Activated CD8-positive, alpha-beta T cell treated with anti-CD3 and anti-CD28 coated beads, Interleukin-2, amount 10 ng/mL, durations not matched to agents 7 days and 5 days (primary cell): ENCODE results near the gene PDE4D. TPM values are rescaled to one million over a fixed set of nuclear protein-coding genes. Genes with fewer than 3 reads are reported as not detected.

Experiments used
- ATAC-seq: fragments of 150-1000 bp; cut with Tn5 transposase; one replicate; pipeline ENCODE4 v1.10.0; 2021; ENCODE audit warnings: moderate library complexity
- CTCF ChIA-PET: fragments of 350-600 bp; sonication (Branson Sonifier 250); formaldehyde crosslinking; loops from one replicate; lab custom pipeline; 2021; ENCODE audit warnings: antibody characterized with exemption; lab: Charles Lee
- POLR2A ChIA-PET: fragments of 350-600 bp; sonication (Branson Sonifier 250); formaldehyde crosslinking; loops from one replicate; lab custom pipeline; 2021; ENCODE audit warnings: antibody characterized with exemption; lab: Charles Lee
- DNase-seq: peaks from one replicate; pipeline ENCODE4 v3.0.0-alpha.2; 2020
- H3K27ac Mint-ChIP-seq: one replicate; pipeline ENCODE4 v1.8.0; 2021; ENCODE audit warnings: mild to moderate bottlenecking, mixed read lengths
- H3K27me3 Mint-ChIP-seq: one replicate; pipeline ENCODE4 v1.8.0; 2021; ENCODE audit warnings: low read depth, mixed read lengths
- H3K36me3 Mint-ChIP-seq: one replicate; pipeline ENCODE4 v1.8.0; 2021; ENCODE audit warnings: low read depth, mixed read lengths
- H3K4me1 Mint-ChIP-seq: one replicate; pipeline ENCODE4 v1.8.0; 2021; ENCODE audit warnings: low read depth, mixed read lengths
- H3K4me3 Mint-ChIP-seq: one replicate; pipeline ENCODE4 v1.8.0; 2021; ENCODE audit warnings: mild to moderate bottlenecking, mixed read lengths
- H3K9me3 Mint-ChIP-seq: one replicate; pipeline ENCODE4 v1.8.0; 2022; ENCODE audit warnings: mixed read lengths; ENCODE audit not compliant: insufficient read depth
- total RNA-seq, 2 experiments: library from RNA; stranded (reverse); gene quantifications; one replicate each; pipeline ENCODE4 v1.2.3, GENCODE V29; 2021

PDE4D gene
- total RNA-seq, 2 experiments from 2014 or later, result 65.4 to 70.7 TPM

GRCh38 chr5:59361454-59361853 is 532.1 kb downstream of the PDE4D start:
- Mint-ChIP-seq H3K4me3 (no peak overlapping the region), H3K36me3 (no peaks in the 10 kb centered on the region), H3K4me1 (no peaks in the 10 kb centered on the region), H3K27ac (no peak overlapping the region), H3K9me3 (no peaks in the 10 kb centered on the region), H3K27me3 (peaks cover 24% of the 10 kb centered on the region)
- no peak for DNase-seq
- no peak for ATAC-seq
- CTCF ChIA-PET, result interaction anchor here (0.9 to 2.0 kb wide), 2 partner anchors 10 to 173 kb away, joined by 4 to 7 read pairs; no protein-coding TSS in a partner anchor
- POLR2A ChIA-PET, result no interaction called here

DNA sequence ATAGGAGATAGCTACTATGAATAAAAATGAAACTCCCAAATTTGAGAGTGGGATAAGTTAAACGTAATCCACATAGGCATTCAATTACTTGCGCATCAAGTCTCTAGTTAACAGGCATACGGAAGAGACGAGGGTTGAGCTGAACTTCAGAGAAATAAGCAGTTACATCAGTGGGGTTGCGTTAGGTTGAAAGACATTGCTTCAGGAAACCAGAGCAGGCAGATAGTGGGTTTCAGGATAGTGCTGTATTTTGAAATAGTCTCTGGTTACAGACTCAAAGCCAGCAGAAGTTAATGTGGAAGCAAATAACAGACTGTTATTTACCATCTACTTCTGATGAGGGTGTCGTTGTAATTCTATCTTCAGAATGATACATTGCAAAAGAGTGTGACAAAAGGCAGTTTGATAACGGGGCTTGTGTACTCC is 533.4 kb downstream of the PDE4D start:
- Mint-ChIP-seq H3K9me3 (no peaks in the 10 kb centered on the region), H3K4me3 (no peak overlapping the region), H3K27me3 (peaks cover 23% of the 10 kb centered on the region), H3K27ac (no peak overlapping the region), H3K36me3 (no peaks in the 10 kb centered on the region), H3K4me1 (no peaks in the 10 kb centered on the region)
- DNase-seq, result no peak
- ChIA-PET CTCF (interaction anchor here (2.0 kb wide), 1 partner anchor 171 kb away, joined by 7 read pairs; no protein-coding TSS in a partner anchor), POLR2A (no interaction called here)
- no peak for ATAC-seq

DNA sequence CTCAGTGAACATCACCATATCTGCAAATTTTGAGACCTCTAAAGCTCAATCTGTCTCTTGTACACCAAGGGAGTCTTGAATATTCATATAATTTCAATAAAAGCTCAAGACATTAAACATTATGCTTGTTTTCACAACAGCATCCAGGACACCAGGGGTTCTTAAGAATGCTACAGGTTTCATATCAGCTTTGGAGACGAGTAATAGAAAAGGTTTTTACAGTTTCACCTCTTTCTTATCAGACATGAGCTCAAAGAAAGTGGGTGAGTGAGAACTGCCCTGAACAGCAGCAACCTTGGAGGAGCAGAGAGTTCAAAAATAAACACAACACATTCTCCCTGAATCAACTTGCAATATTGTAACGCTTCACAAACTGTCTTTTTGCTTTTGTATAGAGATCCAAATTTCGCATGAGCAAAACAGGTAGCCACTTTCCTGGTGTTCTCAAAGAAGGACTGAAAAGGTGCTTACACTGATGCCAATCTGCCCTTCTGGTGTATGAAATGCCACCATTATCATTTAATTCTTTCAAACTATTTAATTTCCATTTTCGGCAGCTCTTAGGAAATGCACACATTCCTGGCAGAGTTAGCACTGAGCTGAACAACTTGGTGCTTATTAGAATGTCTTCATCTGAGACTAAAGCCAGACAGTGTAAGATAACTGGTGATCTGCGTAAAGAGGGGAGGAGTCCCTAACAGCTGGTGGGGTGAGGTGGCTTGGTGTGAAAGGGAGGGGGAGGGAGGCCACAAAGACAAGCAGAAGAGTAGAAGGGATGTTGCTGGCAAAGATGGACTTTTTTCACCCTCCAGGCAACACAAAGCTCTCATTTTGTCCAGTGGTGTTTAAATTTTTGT is 535.3 kb downstream of the PDE4D start:
- no peak overlapping the region for H3K4me3 Mint-ChIP-seq
- H3K36me3 Mint-ChIP-seq, result no peaks in the 10 kb centered on the region
- ChIA-PET CTCF (interaction anchor here (1.4 to 1.8 kb wide), 3 partner anchors 9 to 467 kb away, joined by 3 to 9 read pairs (median 7); no protein-coding TSS in a partner anchor), POLR2A (no interaction called here)
- ATAC-seq (no peak), DNase-seq (no peak)
- no peaks in the 10 kb centered on the region for H3K4me1 Mint-ChIP-seq
- no peaks in the 10 kb centered on the region for H3K9me3 Mint-ChIP-seq
- peaks cover 19% of the 10 kb centered on the region for H3K27me3 Mint-ChIP-seq
- no peak overlapping the region for H3K27ac Mint-ChIP-seq

DNA sequence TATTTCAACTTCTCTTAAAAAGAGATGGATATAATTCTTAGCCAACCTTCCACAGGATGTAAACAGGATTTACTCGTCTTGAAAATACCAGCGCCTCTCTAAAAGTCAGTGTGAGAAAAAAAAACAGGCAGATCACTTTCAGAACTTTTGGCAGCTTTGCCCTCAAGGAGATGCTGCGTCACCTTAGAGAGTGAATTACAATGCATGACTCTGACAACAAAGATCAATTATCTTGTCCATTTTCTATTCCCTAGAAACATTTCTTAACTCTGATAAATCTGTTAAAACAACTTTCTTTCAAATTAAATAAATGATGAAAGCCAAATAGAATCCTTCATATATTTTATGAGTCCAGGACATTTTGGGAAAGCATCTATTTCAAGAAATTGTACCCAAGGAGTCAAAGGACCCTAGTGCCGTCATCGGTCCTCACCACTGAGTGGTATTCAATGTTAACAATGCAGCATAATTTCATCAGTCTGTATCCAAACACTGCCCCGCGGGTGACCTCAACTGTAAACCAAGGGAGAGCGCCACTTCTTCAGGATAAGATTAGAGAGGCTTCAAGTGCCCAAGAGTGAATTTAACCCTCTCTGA is 536.0 kb downstream of the PDE4D start:
- Mint-ChIP-seq H3K36me3 (no peaks in the 10 kb centered on the region), H3K27ac (no peak overlapping the region), H3K4me3 (no peak overlapping the region), H3K9me3 (no peaks in the 10 kb centered on the region), H3K27me3 (peaks cover 24% of the 10 kb centered on the region), H3K4me1 (no peaks in the 10 kb centered on the region)
- ATAC-seq, result no peak
- no peak for DNase-seq
- CTCF ChIA-PET, result interaction anchor here (1.4 to 1.8 kb wide), 3 partner anchors 10 to 466 kb away, joined by 3 to 9 read pairs (median 7); no protein-coding TSS in a partner anchor
- POLR2A ChIA-PET, result no interaction called here

- H3K4me1 Mint-ChIP-seq, result no peaks in the 10 kb centered on the region
- H3K4me3 Mint-ChIP-seq, result no peak overlapping the region
- peaks cover 24% of the 10 kb centered on the region for H3K27me3 Mint-ChIP-seq
- no peak for DNase-seq
- CTCF ChIA-PET, result interaction anchor here (0.8 to 1.8 kb wide), 2 partner anchors 168 to 173 kb away, joined by 3 to 7 read pairs; no protein-coding TSS in a partner anchor
- no peak overlapping the region for H3K27ac Mint-ChIP-seq
- H3K9me3 Mint-ChIP-seq, result no peaks in the 10 kb centered on the region
- POLR2A ChIA-PET, result no interaction called here
- no peak for ATAC-seq
- no peaks in the 10 kb centered on the region for H3K36me3 Mint-ChIP-seq
Measured at GRCh38 chr5:59356813-59357380, 536.6 kb downstream of the PDE4D start.

DNA sequence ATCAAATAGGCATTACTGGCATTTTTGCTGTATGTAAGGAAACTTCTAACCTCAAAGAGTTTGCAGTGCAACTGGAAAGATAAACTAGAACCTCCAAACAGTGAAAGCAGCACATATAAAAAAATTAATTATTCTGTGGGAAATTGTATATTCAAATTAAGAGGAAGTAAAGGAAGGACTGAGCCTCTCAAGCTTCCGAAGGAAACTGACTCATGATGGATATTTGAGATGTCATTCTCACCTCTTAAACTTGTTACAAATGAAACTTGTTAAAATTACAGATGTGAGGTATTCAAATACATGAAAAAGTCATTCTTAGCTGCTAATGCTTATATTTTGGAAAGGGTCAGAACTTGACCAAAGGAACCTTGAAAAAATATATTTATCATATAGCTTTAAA is 538.7 kb downstream of the PDE4D start:
- no peak overlapping the region for H3K27ac Mint-ChIP-seq
- no peaks in the 10 kb centered on the region for H3K36me3 Mint-ChIP-seq
- ChIA-PET POLR2A (no interaction called here), CTCF (interaction anchor here (1.6 to 2.1 kb wide), 2 partner anchors 13 to 167 kb away, joined by 6 to 8 read pairs; no protein-coding TSS in a partner anchor)
- H3K4me1 Mint-ChIP-seq, result no peaks in the 10 kb centered on the region
- ATAC-seq (no peak), DNase-seq (no peak)
- no peak overlapping the region for H3K4me3 Mint-ChIP-seq
- H3K27me3 Mint-ChIP-seq, result peaks cover 24% of the 10 kb centered on the region
- H3K9me3 Mint-ChIP-seq, result no peaks in the 10 kb centered on the region

DNA sequence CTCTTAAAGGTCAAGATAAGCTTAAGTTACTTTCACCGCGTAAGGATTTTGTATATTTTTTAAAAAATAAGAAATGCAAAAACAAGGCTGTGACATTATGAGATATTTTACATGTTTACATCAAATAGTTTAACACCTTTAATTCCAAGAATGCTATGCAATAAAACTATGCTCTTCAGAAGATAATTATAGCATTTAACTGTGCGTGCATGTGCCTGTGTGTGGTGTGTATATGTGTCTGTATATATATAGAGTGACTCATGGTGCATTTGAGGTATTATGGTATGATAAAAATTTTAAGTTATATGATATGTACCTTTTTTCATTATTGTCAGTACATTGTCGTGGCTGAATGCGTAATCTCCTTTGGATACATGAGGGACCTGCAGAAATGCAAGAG is 539.3 kb downstream of the PDE4D start:
- Mint-ChIP-seq H3K36me3 (no peaks in the 10 kb centered on the region), H3K4me1 (no peaks in the 10 kb centered on the region), H3K27ac (no peak overlapping the region), H3K4me3 (no peak overlapping the region), H3K9me3 (no peaks in the 10 kb centered on the region), H3K27me3 (peaks cover 24% of the 10 kb centered on the region)
- ChIA-PET CTCF (interaction anchor here (0.6 to 2.1 kb wide), 2 partner anchors 27 to 166 kb away, joined by 3 to 8 read pairs; no protein-coding TSS in a partner anchor), POLR2A (no interaction called here)
- ATAC-seq, result no peak
- DNase-seq, result no peak

GRCh38 chr5:59351076-59351794 is 542.3 kb downstream of the PDE4D start:
- POLR2A ChIA-PET, result no interaction called here
- Mint-ChIP-seq H3K27ac (no peak overlapping the region), H3K9me3 (no peaks in the 10 kb centered on the region), H3K36me3 (no peaks in the 10 kb centered on the region), H3K4me1 (no peaks in the 10 kb centered on the region), H3K4me3 (no peak overlapping the region), H3K27me3 (peaks cover 25% of the 10 kb centered on the region)
- ATAC-seq (no peak), DNase-seq (no peak)
- CTCF ChIA-PET, result interaction anchor here (1.4 to 3.2 kb wide), 3 partner anchors 10 to 16 kb away, joined by 4 to 11 read pairs (median 5); no protein-coding TSS in a partner anchor

DNA sequence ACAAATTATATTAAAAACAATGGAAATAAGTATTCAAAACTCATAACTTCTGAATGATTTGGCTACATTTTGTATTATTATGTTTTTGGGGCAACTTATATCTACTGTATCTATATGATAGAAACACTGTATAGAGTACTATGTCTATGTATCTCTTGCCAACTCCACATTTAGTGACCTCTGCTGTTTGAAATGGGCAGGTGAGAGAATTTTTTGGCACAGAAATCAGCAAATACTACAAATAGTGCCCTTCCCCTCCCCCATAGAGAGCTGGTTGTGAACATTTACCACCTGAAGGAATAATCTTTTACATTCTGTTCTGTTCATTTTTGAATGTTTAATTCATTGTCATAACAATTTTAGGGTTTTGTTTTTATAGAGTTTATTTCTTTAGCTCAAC is 545.3 kb downstream of the PDE4D start:
- ChIA-PET CTCF (interaction anchor here (1.1 to 3.2 kb wide), 2 partner anchors 19 to 462 kb away, joined by 5 to 11 read pairs; no protein-coding TSS in a partner anchor), POLR2A (no interaction called here)
- no peak for ATAC-seq

DNA sequence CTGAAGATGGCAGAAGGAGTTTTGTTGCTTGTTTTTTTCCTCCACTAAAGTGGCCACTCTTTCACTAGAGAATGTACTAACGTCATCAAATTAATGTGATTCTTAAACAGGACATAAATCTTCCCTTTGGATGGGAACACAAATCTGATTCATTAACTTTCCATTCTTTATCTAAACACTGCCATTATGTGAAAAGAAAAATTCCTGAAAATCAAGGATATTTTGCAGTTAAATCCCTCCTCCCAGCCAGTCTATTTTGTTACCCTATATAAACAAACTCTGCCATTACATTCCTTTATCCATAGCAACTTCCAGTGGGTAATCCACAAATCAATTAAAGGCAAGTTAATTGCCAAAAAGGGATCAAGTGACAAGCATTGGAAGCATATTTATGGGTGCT is 546.5 kb downstream of the PDE4D start:
- H3K27ac Mint-ChIP-seq, result no peak overlapping the region
- H3K27me3 Mint-ChIP-seq, result peaks cover 20% of the 10 kb centered on the region
- POLR2A ChIA-PET, result no interaction called here
- CTCF ChIA-PET, result interaction anchor here (1.1 kb wide), 1 partner anchor 158 kb away, joined by 3 read pairs; no protein-coding TSS in a partner anchor
- no peaks in the 10 kb centered on the region for H3K9me3 Mint-ChIP-seq
- no peaks in the 10 kb centered on the region for H3K36me3 Mint-ChIP-seq
- no peaks in the 10 kb centered on the region for H3K4me1 Mint-ChIP-seq
- DNase-seq (no peak), ATAC-seq (no peak)
- no peak overlapping the region for H3K4me3 Mint-ChIP-seq

More for the DNA sequence above, 545.3 kb downstream of the PDE4D start:
- Mint-ChIP-seq H3K27ac (no peak overlapping the region), H3K4me1 (no peaks in the 10 kb centered on the region), H3K9me3 (no peaks in the 10 kb centered on the region), H3K27me3 (peaks cover 18% of the 10 kb centered on the region), H3K36me3 (no peaks in the 10 kb centered on the region), H3K4me3 (no peak overlapping the region)
- DNase-seq, result no peak

GRCh38 chr5:59346514-59346913 is 547.0 kb downstream of the PDE4D start:
- POLR2A ChIA-PET, result no interaction called here
- ATAC-seq (no peak), DNase-seq (no peak)
- no peaks in the 10 kb centered on the region for H3K9me3 Mint-ChIP-seq
- H3K36me3 Mint-ChIP-seq, result no peaks in the 10 kb centered on the region
- no peaks in the 10 kb centered on the region for H3K4me1 Mint-ChIP-seq
- no peak overlapping the region for H3K4me3 Mint-ChIP-seq
- peaks cover 16% of the 10 kb centered on the region for H3K27me3 Mint-ChIP-seq
- no peak overlapping the region for H3K27ac Mint-ChIP-seq
- CTCF ChIA-PET, result no interaction called here
